ENCODE data around the gene ANKRD53. TPM values are rescaled to one million over a fixed set of nuclear protein-coding genes. Genes with fewer than 3 reads are reported as not detected.

The ANKRD53 gene
- total and polyA plus RNA-seq, 2 donors (not counting 3 experiments of a cell fraction or from before 2014, with no cell fraction given), result 1.3 to 1.4 TPM

- intact Hi-C loops (cut with micrococcal nuclease) (loop anchor here (1.0 to 2.0 kb wide), 3 partner anchors 12 to 36 kb away; partner anchors contain the start of gene TEX261), dilution Hi-C loops (cut with MboI; ENCODE audit: extremely low pct_ligation_motif_present, low sequenced_read_pairs) (no loop called here)
- POLR2A ChIA-PET, result no interaction called here
- Histone ChIP-seq H3K79me2 (ENCODE audit: control insufficient read depth, insufficient read depth, low read length) (no peaks in the 10 kb centered on the region), H3K4me1 (ENCODE audit: control insufficient read depth, extremely low read depth, insufficient read depth, low read length) (peaks cover 2% of the 10 kb centered on the region), H3K27me3 (ENCODE audit: control insufficient read depth in 2 of 2, insufficient read depth in 2 of 2, low read length in 2 of 2) (peaks cover 23 to 37% of the 10 kb centered on the region in 2 experiments), H3K27ac (ENCODE audit: insufficient read depth, low read depth, low read length) (no peak overlapping the region), H3K9me3 (replicated peaks; ENCODE audit: control insufficient read depth, insufficient read depth, low read length) (no peaks in the 10 kb centered on the region), H3K4me3 (replicated peaks in 1 of 3; ENCODE audit: insufficient read depth in 1 of 3, low read depth in 1 of 3, low read length in 3 of 3) (peak overlapping the region in 1 of 3 experiments; percentile 19), H3K9ac (replicated peaks; ENCODE audit: extremely low read depth, insufficient read depth, low read length) (no peak overlapping the region), H3K9me1 (replicated peaks; ENCODE audit: control insufficient read depth, extremely low read depth, insufficient read depth, low read length) (no peaks in the 10 kb centered on the region), H3K36me3 (ENCODE audit: control insufficient read depth in 2 of 2, extremely low read depth in 1 of 2, insufficient read depth in 2 of 2, low read length in 2 of 2) (no peaks in the 10 kb centered on the region), H4K20me1 (replicated peaks; ENCODE audit: control insufficient read depth, extremely low read depth, insufficient read depth, low read length) (no peaks in the 10 kb centered on the region), H3K4me2 (ENCODE audit: insufficient read depth, low read length) (peak overlapping the region; percentile 42), H2AFZ (ENCODE audit: low read depth, low read length) (no peak overlapping the region)
- FAIRE-seq (peak; percentile 63), DNase-seq (ENCODE audit: low read depth, low spot score) (no peak)
- TF ChIP-seq GATA2 (IDR thresholded peaks at IDR 0.05; ENCODE audit: insufficient read depth, insufficient read length, low read depth, low read length) (no peak), EZH2 (IDR thresholded peaks at IDR 0.05; ENCODE audit: borderline replicate concordance, low read depth, low read length, severe bottlenecking) (no peak), POLR2AphosphoS5 (IDR thresholded peaks at IDR 0.05; ENCODE audit: insufficient read depth, low read depth, low read length) (no peak), FOS (IDR thresholded peaks at IDR 0.05; ENCODE audit: borderline replicate concordance, insufficient read depth, low read length) (no peak), POLR2A (IDR thresholded peaks at IDR 0.05; ENCODE audit: low read depth, low read length) (no peak)
- TF ChIP-seq, protein P1, sequence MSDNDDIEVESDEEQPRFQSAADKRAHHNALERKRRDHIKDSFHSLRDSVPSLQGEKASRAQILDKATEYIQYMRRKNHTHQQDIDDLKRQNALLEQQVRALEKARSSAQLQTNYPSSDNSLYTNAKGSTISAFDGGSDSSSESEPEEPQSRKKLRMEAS (IDR thresholded peaks at IDR 0.05; ENCODE audit: insufficient read depth, insufficient read length), result no peak
- TF ChIP-seq, protein P2, sequence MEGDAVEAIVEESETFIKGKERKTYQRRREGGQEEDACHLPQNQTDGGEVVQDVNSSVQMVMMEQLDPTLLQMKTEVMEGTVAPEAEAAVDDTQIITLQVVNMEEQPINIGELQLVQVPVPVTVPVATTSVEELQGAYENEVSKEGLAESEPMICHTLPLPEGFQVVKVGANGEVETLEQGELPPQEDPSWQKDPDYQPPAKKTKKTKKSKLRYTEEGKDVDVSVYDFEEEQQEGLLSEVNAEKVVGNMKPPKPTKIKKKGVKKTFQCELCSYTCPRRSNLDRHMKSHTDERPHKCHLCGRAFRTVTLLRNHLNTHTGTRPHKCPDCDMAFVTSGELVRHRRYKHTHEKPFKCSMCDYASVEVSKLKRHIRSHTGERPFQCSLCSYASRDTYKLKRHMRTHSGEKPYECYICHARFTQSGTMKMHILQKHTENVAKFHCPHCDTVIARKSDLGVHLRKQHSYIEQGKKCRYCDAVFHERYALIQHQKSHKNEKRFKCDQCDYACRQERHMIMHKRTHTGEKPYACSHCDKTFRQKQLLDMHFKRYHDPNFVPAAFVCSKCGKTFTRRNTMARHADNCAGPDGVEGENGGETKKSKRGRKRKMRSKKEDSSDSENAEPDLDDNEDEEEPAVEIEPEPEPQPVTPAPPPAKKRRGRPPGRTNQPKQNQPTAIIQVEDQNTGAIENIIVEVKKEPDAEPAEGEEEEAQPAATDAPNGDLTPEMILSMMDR (IDR thresholded peaks at IDR 0.05; ENCODE audit: extremely low read depth in 1 of 2, insufficient read depth in 1 of 2, low read depth in 1 of 2, low read length in 2 of 2), result no peak
- BruUV-seq (replicated peaks), result no TSS peak
- CTCF ChIA-PET, result interaction anchor here (0.6 to 10.3 kb wide), 22 partner anchors 9 to 661 kb away, joined by 3 to 84 read pairs (median 4); partner anchors contain the start of genes ANKRD53 and NAGK
Measured at GRCh38 chr2:70965506-70965905, 12.9 kb upstream of the ANKRD53 start.

Data from endothelial cell of umbilical vein (primary cell).